GM04503 (cell line): ENCODE data around the gene PODN.

Experiments used
- DNase-seq: peaks from one replicate; pipeline ENCODE4 v3.0.0-alpha.2; 2012; ENCODE audit warnings: low read depth

The PODN gene

DNA sequence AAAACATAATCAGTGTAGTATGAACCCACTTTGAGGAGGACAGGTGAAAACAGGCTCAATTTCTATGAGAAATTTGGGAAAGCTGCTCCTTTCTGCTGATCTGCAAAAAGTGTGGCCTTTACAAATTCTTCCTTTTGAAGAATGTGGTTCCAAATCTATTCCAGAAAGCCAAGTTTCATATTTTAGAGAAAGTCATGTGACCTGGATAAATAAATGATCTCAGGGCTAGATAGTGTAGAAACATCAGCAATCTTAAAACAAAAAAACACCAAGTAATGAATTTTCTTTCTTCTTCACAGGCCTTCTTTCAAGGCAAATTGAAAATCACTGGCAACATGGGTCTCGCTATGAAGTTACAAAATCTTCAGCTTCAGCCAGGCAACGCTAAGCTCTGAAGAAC, 11.7 kb upstream of the PODN start:
- no peak for DNase-seq

DNA sequence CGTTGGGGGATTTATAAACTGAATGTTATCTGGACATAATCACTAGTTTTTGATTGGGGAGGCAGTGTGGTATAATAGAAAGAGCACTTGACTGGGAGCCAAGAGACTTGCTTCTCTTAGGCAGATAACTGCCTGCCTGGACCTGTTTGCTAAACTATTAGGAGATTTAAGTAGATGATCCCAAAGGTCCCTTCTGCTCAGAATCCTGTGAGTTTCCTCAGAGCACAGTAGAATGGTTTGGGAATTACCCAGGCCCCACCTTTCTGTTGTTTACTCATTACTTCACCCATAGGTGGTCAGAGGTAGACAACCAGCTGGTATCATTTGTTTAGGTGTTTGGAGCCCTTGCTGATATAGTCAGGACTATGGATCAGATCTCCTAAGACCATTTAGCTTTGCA, 10.3 kb upstream of the PODN start:
- no peak for DNase-seq

DNA sequence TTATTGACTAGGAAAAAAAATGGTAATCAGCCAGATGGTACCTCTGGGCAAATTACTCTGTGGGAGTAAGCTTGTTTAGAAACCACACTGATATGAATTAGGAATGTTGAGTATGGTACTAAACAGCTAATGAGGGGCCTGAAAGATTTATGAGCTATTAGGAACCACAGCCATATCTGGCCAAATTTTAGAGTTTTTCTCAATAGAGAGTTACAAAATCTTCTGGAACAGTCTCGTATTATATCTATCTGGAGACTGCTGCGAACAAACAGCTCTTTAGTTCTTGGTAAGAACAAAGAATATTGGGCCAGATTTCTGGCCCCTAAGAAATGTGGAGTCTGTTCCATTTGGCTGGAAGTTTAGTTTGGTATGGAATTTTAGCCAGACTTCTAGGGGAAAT, 4.9 kb upstream of the PODN start:
- DNase-seq = peak; percentile 75

DNA sequence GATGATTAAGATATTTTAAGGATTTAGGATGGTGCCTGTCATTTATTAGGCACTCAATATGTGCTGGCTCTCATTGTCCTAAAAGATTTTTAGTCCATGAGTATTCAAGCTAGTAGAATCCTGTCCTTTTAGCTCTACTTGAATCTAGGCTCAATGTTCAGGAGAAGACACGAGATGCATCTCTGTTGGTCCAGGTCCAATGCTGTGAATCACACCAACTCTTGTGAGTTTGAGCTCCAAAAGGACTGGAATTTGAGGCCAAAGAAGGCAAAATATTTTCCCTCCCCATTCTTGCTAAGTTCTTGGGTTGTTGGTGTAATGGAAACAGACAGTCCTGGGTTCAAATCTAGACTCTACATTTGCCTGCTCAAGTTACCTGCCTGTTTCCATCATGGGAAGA, 1.4 kb upstream of the PODN start:
- peak; percentile 92 for DNase-seq

DNA sequence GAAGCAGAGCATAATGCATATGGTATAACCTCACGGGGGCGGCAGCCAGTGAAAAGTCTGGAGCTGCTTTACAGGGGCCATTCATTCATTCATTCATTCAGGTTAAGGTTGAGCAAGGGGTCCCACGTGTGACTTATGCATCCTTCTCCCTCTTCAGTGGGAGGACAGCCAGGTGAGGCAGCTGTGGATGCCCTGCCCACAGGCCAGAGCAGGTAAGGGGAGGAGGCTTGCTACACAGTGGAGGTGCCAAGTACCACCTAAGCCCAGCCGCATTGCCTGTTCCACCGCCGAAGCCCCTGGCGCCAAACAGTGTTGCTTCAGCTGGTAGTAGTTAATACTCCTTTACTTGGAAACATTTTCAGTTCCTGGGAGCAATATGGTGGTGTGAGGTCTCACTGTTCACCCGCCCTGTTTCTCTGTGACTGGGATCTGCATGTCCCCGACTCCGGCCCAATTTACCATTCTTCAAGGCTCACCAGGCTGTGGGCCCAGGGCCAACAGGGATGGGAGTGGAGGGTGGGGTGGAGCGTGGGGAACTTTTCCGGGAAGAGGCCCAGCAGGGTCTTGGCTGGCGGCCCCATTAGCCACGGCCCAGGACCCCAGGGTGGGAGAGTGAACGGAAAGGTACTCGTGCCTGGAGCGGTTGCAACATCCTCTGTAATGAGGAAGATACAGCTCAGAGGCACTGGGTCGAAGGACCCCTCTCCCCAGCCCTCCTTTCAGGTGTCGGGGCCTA, 722 bp upstream of the PODN start:
- DNase-seq = no peak

DNA sequence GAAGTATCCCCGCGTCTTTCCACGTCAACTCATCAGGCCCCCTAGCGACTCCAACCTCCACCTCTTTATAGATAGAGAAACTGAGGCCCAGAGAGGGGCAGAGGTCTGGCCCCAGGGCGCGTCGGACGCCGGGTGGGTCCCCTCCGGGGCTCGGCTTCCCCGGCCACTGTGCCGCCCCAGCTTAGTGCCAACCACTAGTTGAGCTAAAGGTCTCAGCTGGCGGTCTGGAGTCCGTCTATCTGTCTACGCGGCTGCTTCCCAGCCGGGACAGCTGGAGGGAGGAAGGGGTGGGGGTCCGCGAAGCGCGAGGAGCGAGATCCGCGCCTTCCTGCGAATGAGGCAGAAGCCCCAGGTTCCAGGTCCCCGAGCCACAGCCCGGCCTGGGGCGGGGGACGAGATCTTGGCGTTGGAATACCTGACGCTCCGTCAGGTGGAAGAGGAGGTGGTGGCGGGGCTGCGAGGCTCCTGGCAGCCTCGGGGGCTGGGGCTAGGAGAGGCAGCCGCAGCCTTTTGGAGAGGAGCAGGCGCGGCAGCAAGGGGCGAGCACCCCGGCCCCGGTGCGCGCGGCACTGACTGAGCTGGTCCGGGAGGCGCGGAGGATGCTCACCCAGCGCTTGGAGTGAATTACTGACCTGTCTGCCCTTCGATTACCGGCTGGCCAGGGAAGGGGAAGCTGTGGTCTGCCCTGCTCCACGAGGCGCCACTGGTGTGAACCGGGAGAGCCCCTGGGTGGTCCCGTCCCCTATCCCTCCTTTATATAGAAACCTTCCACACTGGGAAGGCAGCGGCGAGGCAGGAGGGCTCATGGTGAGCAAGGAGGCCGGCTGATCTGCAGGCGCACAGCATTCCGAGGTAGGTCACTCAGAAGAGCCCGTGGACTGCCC, 937 bp downstream of the PODN start:
- DNase-seq = no peak

DNA sequence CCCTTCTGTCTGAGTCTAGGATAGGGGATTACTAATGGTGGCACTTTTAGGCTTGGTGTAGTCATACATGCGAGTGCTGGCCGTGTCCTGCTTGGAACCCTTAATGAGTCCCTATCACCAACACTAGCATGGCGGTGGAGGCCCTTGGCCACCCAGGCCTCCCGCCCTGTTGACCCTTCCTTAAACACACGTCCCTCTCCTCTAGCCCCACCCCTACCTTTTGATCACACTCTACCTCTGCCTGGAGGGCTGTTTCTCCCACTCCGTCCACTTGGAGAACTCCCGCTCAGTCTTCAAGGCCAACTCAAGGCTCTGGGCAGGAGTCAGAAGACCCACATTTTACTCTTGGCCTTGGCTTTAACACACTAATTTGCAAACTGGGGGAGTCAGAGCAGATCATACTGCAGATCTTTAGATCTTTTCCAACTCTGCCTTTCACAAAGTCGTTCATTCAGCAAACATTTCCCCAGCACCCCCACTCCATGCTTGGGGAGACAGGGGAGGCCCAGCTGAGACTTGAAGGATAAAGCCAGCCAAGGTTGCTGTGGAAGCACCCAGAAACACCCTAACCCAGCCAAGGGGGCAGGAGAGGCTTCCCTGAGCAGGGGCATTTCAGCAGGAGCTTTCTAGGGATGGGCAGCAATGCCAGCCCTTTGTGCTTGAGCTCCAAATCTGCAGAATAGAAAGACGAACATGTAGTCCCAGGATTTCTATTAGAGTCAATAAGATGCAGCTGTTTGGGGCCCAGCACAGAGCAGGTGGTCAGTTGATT, 1.9 kb downstream of the PODN start:
- DNase-seq = no peak

DNA sequence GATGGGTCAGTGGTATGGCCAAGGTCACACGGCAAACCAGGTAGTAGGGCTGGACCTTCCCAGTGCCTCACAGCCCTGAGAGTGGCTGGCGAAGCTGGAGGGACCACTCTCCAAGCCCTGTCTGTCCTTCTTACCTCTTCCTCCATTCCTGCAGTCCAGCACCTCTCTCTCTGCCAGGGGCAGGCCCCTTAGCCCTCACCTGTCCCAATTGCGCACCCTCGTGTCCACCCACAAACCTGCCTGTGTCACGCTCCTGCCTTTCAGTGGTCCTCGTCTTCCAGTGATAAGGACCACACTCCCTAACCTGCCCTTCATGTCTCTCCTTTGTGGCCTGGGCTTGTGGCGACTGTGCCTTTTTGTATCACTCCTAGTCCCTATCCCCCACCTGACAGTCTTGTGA, 3.4 kb downstream of the PODN start:
- no peak for DNase-seq

DNA sequence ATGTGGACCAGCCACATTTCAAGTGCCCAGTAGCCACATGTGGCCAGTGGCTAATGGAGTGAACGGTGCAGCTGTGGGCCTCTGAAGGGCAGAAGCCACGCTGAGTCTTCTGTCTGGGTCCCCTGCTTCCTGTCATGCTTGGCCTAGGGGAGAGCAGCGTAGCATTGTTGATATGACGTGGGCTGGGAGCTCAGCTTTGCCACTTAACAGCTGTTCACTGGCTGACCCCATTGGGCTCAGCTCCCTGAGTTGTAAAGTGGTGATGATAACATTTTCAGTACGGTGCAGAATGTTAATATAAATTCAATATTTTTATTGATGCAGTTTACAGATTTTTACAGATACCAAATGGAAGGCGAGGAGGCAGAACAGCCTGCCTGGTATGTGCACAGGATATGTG, 4.5 kb downstream of the PODN start:
- DNase-seq = no peak

DNA sequence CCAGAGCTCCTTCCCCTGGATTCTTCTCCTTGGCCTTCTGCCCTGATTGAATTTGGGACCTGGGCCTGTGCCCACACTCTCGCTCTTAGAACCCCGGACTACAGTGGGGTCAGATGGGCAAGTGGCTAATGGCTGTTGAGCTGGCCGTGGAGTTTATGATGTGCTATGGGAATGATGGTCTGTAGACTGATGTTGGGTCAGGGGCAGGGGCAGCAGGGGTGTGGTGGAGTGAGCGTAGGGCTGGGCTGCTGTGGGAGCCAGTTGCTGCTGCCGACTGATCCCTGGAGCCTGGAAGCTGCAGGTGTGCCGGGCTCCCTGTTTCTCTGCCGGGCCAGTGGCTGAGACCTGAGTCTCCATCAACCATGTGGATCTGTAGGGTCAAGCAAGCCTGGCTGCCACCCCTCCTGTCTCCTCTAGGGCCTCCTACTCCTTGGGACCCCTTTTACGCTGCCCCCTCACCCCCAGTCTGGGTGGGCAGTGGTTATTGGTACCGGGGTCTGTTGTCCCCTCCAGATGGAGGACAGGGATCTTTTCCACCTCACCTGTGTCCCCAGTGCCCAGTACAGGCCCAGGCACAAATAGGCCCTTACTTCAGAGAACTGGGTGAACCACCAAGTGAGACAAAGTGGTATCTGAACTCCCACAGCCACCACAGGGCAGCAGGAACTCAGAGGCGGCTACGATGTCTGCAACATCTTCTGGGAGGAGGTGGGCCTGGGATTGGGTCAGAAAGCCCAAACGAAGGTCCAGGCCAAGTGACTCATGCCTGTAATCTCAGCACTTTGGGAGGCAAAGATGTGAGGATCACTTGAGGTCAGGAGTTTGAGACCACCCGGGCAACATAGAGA, 5.1 kb downstream of the PODN start:
- no peak for DNase-seq

DNA sequence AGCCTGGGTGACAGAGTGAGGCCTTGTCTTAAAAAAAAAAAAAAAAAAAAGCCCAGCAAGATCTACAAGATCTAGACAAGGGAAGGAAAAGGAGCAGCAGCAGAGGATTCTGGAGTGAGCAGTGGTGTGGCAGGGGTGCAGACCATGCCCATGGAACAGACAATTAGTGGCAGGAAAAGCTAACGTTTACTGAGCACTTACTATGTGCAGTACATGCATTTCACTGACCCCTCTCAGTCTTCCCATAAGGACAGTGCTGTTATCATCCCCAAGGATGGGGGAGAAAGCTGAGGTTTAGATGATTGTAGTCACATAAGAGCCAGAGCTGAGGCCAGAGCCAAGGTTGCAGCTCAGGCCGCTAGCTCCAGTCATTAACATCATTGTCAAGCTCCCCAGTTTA, 5.9 kb downstream of the PODN start:
- no peak for DNase-seq

DNA sequence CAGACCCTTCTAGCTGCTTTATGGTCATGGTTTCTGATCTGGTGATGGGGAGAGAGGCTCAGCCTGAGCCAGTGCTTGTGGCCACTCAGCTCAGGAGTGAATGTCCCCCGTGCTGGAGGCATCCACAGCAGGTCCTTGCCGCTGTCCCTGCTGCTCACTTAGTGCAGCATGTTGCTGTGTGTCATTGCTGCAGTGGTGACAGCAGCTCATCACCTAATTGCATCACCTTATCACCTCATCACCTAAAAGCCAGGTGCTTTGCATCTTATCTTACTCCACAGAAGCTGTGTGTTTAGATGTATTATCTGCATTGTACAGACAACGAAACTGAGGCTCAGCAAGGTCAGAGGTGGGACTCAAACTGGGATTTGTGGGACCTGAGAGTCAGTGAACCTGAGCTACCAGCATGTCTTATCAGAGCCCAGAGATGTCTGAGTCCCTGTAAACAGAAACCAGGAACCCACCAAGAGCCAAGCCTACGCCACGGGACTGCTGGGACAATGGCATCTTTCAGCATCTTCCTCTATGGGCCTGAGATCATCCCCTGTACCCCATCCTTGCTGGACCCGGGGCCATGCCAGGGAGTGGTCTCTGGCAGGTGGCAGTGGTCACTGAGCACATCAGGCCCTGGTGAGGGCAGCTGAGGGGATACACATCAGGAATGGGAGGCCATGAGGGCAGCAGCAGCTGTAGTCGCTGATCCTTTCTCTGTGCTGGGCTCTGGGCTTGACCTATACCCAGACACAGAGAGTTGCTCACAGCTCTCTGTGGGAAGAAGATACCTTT, 6.5 kb downstream of the PODN start:
- no peak for DNase-seq

DNA sequence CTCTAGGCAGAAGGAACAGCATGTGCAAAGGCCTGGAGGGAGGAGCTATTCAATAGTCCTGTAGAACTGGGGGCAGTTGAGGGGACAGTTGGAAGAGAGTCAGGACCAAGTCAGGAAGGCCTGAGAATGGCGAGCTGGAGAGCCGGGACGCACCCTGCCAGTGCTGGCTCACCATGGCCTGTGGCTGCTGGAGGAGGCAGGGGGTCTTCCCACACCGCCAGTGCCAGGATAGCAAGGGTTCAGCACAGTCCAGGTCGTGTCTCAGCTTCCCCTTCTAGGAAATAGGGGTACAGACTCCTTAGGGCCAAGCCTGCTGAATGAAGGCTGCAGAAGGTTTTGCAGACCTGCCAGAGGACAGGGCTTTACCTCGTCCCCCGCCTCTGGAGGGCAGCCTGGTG, 7.3 kb downstream of the PODN start:
- no peak for DNase-seq

DNA sequence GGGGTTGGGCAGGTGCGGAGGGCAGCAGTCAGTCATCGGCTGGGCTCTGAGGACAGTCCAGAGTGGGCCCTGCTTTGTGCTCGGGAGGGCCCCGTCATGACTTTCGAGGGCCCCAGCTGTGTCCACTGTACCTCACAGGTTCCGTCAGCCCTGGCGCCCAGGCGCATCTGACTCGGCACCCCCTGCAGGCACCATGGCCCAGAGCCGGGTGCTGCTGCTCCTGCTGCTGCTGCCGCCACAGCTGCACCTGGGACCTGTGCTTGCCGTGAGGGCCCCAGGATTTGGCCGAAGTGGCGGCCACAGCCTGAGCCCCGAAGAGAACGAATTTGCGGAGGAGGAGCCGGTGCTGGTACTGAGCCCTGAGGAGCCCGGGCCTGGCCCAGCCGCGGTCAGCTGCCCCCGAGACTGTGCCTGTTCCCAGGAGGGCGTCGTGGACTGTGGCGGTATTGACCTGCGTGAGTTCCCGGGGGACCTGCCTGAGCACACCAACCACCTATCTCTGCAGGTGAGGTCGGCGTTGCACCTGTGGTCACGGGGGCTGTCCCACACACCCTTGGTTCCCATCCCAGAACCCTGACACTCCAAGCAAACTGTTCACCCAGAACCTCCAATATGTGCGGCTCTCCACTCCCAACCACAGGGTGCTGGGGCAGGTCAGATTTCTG, 7.8 kb downstream of the PODN start:
- DNase-seq = no peak

DNA sequence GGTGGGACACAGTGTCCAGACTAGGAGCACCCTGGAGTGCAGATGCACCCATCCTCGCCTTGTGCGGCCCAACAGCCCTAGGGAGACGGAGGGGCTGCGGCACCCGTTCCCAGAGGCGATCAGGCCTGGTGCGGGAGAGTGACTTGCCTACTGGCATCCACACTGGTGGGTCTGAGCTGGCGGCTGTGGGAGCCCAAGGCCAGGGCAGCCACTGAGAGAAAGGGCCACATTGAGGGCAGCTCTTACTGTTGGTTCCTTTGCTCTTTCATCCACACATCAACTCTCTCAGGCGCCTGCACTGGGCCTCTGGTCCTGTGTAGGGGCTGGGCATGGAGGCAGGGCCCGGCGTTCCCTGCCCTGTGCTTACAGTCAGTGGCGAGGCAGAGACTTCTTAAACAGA, 8.6 kb downstream of the PODN start:
- no peak for DNase-seq

DNA sequence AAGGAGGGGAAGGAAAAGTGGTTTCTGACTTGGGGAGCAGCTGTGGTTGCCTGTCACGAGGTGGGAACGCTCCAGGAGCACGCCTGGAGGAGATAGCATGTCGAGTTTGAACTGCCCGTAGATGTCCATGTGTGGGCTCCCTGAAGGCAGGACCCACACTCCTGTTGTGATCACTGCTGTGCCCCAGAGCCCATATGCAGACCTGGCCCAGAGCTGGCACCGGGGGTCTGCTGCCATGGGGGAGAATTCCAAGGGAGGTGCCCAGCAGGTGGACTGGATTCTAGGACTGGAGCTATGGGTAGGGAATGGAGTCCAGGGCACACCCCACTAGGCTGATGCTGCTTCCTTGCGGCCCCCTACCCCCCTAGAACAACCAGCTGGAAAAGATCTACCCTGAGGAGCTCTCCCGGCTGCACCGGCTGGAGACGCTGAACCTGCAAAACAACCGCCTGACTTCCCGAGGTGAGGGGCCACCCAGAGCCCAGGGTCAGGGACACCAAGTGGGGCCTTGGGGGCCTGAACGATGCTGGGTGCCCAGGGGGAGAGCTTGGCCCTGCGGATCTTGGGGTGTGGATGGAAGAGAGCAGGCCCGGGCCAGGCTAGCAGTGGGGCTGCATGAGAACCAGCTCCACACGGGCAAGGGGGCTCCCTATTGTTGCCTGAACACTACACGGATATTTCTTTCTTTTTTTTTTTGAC, 9.3 kb downstream of the PODN start:
- no peak for DNase-seq

DNA sequence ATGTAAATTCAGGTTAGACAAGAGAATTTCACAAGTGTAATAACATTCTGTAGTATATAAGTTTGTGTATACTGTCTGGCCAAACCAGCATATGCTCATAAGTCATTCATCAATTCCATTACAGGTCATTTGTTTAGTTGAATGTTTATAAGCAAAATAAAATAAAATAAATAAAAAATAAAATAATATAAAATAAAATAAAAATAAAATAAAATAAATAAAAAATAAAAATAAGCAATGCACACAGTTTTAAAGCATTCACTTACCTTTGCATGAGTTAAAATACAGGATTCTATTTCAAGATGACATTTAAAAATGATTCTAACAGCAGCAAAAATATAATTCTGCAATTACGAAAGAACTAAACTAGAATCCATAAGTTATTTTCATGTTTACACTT, 9.9 kb downstream of the PODN start:
- no peak for DNase-seq

DNA sequence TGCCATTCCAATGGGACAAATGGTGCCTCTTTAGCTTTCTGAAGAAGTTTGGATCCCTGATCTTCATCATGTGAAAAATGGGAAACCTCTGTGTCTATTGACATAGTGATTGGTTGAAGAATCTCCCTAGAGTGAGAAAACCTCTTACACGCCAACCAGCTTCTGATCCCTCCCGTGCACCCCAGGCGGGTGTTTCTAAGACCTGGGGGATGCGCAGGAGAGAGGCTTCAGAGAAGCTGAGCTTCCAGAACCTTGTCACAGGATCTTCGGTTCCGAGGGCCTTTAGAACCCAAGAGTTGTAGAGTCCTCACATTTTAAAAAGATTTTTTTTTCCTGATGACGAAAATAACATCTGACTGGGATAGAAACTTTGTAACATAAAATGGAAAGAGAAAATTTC, 11.3 kb downstream of the PODN start:
- no peak for DNase-seq

DNA sequence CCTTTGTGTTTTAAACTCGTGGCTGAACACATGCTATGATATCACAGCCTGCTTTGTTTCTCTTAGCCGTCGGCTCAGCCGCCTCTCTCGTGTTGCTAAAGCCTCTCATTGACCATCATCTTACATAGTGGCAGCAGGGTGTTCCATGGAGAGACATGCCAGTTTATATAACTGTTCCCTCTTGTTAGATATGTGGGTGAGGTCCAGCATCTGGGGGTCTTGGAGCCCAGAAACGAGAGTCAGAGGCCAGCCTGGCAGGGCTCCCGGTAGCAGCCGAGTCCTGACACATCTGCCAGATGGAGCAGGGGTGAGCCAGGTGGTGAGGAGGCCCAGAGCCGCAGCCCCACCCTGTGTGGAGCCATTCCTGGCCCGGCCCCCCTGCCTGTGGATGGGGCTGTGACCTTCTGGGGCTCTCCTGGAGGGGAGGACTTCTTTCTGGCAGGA, 11.9 kb downstream of the PODN start:
- DNase-seq = no peak
